Nephron progenitor cell (in vitro differentiated cells): ENCODE measurements around the gene CEP164.

Experiments
- DNase-seq: peaks from one replicate; pipeline ENCODE4 v3.0.0; 2021
- H3K27ac Mint-ChIP-seq: 2 replicates; pipeline ENCODE4 v1.8.0; 2021; ENCODE audit warnings: mild to moderate bottlenecking, moderate library complexity, mixed read lengths
- H3K27me3 Mint-ChIP-seq: 2 replicates; pipeline ENCODE4 v1.8.0; 2021; ENCODE audit warnings: mild to moderate bottlenecking, low read depth, mixed read lengths; ENCODE audit not compliant: poor library complexity
- H3K36me3 Mint-ChIP-seq: 2 replicates; pipeline ENCODE4 v1.8.0; 2021; ENCODE audit warnings: low read depth, mixed read lengths
- H3K4me1 Mint-ChIP-seq: 2 replicates; pipeline ENCODE4 v1.8.0; 2021; ENCODE audit warnings: mixed read lengths
- H3K4me3 Mint-ChIP-seq: 2 replicates; pipeline ENCODE4 v1.8.0; 2021; ENCODE audit warnings: mild to moderate bottlenecking, moderate library complexity, mixed read lengths
- H3K9me3 Mint-ChIP-seq: 2 replicates; pipeline ENCODE4 v1.8.0; 2021; ENCODE audit warnings: mild to moderate bottlenecking, moderate library complexity, mixed read lengths
- CTCF ChIP-seq: fragments of 200-600 bp; sonication (generic); IDR thresholded peaks from 2 replicates; pipeline ENCODE4 v1.5.0; 2021; ENCODE audit warnings: antibody characterized with exemption

CEP164 gene

GRCh38 chr11:117300283-117300663 lies 27.4 kb upstream of the CEP164 start:
- peaks cover 8% of the 10 kb centered on the region for H3K36me3 Mint-ChIP-seq
- no peak for TF ChIP-seq CTCF
- H3K9me3 Mint-ChIP-seq = no peaks in the 10 kb centered on the region
- no peaks in the 10 kb centered on the region for H3K27me3 Mint-ChIP-seq
- H3K4me3 Mint-ChIP-seq = peak overlapping the region; percentile 35
- H3K4me1 Mint-ChIP-seq = peaks cover 70% of the 10 kb centered on the region
- peak; percentile 56 for DNase-seq
- peak overlapping the region; percentile 97 for H3K27ac Mint-ChIP-seq

GRCh38 chr11:117300773-117301172 lies 26.9 kb upstream of the CEP164 start:
- Mint-ChIP-seq H3K4me1 (peaks cover 70% of the 10 kb centered on the region), H3K4me3 (peak overlapping the region; percentile 66), H3K36me3 (peaks cover 8% of the 10 kb centered on the region), H3K9me3 (no peaks in the 10 kb centered on the region), H3K27ac (peak overlapping the region; percentile 98), H3K27me3 (no peaks in the 10 kb centered on the region)
- TF ChIP-seq CTCF = no peak
- peak; percentile 11 for DNase-seq

- no peak overlapping the region for H3K27ac Mint-ChIP-seq
Measured at GRCh38 chr11:117302228-117302627, 25.4 kb upstream of the CEP164 start.

DNA sequence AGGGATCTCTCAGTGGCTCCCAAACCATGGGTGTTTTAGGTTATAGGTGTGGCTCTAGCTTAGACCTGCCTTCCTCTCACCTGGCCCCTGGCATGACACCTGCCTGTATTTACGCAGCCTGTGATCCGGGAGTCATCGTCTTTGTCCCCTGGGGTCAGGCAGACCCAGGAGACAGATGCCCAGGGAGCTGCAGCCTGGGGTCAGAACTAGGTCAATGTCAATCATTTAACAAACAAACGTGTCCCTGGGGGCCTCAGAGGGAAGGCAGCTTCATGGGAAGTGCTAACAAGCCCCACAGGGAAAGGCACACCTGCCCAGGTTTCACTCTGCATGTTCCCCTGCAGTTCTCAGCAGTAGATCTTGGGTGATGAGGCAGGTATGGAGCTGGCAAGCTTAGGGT lies 24.6 kb upstream of the CEP164 start:
- peak overlapping the region; percentile 57 for H3K27ac Mint-ChIP-seq
- H3K4me1 Mint-ChIP-seq = peaks cover 61% of the 10 kb centered on the region
- no peak for DNase-seq
- no peak overlapping the region for H3K4me3 Mint-ChIP-seq
- H3K36me3 Mint-ChIP-seq = peaks cover 8% of the 10 kb centered on the region
- H3K27me3 Mint-ChIP-seq = no peaks in the 10 kb centered on the region
- no peaks in the 10 kb centered on the region for H3K9me3 Mint-ChIP-seq
- no peak for TF ChIP-seq CTCF

More at GRCh38 chr11:117302228-117302627, 25.4 kb upstream of the CEP164 start:
- H3K4me1 Mint-ChIP-seq = peaks cover 61% of the 10 kb centered on the region
- H3K4me3 Mint-ChIP-seq = no peak overlapping the region
- DNase-seq = no peak
- H3K9me3 Mint-ChIP-seq = no peaks in the 10 kb centered on the region
- H3K36me3 Mint-ChIP-seq = peaks cover 8% of the 10 kb centered on the region
- TF ChIP-seq CTCF = no peak
- no peaks in the 10 kb centered on the region for H3K27me3 Mint-ChIP-seq

DNA sequence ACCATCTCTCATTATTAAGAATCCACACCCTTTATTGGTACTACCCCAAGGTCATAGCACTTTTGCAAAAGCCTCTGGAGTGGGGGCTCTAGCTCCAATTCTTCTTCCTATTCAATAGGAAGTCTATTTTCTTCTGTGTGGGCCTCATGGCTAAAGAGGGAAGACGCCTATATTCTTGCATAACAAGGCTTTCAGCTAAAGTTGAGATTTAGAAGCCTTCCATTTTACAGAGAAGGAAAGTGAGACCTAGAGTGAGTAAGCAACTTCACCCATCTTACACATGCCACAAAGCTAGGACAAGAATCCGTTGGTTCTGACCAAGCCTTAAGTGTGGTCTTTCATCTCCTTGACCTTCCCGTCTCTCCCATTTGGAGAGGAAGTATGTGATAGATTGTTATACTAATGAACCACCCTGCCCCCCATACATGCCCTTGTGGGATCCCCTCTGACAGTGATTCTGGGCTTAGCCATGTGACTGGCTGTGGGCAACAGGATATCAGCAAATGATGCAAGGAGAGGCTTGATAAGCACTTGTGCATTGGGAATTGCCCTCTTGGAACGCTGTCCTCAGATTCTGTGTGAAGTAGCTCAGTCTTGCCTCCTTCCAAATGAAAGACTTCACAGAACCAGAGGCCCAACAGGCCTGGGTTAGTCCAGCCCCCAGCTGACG lies 23.9 kb upstream of the CEP164 start:
- no peak for TF ChIP-seq CTCF
- Mint-ChIP-seq H3K4me3 (no peak overlapping the region), H3K27ac (no peak overlapping the region), H3K4me1 (peaks cover 60% of the 10 kb centered on the region), H3K9me3 (no peaks in the 10 kb centered on the region), H3K27me3 (no peaks in the 10 kb centered on the region), H3K36me3 (peaks cover 4% of the 10 kb centered on the region)
- no peak for DNase-seq

GRCh38 chr11:117305145-117305544 lies 22.5 kb upstream of the CEP164 start:
- Mint-ChIP-seq H3K36me3 (no peaks in the 10 kb centered on the region), H3K4me3 (no peak overlapping the region), H3K27me3 (no peaks in the 10 kb centered on the region), H3K27ac (no peak overlapping the region), H3K9me3 (no peaks in the 10 kb centered on the region), H3K4me1 (peaks cover 47% of the 10 kb centered on the region)
- DNase-seq = no peak
- no peak for TF ChIP-seq CTCF
